Measurements from ENCODE around the gene WDFY3.

DNA sequence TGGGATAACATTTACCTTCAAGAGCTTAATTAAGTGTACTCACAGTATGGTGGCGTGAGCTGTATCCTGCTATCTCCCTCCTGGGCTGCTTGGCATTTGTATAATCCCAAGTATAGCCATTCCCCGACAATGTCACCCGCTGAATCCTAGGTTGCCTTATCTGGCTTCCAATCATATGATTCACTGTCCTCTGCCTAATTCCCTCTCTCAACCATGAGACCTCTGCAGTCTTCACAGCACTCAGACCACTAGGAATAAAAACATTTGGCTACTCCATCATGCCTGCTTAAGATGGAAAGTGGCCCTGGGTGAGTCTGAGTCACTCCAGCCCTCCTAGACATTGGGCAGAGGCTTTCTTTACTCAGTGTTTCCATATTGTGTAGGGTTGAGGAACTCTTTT is 28.9 kb upstream of the WDFY3 start:
- no peak for TF ChIP-seq EZH2 (IDR thresholded peaks at IDR 0.05; ENCODE audit: borderline replicate concordance, low read length)
- TF ChIP-seq, protein P1, sequence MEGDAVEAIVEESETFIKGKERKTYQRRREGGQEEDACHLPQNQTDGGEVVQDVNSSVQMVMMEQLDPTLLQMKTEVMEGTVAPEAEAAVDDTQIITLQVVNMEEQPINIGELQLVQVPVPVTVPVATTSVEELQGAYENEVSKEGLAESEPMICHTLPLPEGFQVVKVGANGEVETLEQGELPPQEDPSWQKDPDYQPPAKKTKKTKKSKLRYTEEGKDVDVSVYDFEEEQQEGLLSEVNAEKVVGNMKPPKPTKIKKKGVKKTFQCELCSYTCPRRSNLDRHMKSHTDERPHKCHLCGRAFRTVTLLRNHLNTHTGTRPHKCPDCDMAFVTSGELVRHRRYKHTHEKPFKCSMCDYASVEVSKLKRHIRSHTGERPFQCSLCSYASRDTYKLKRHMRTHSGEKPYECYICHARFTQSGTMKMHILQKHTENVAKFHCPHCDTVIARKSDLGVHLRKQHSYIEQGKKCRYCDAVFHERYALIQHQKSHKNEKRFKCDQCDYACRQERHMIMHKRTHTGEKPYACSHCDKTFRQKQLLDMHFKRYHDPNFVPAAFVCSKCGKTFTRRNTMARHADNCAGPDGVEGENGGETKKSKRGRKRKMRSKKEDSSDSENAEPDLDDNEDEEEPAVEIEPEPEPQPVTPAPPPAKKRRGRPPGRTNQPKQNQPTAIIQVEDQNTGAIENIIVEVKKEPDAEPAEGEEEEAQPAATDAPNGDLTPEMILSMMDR (IDR thresholded peaks at IDR 0.05; ENCODE audit: low read length): no peak
